Astrocyte (in vitro differentiated cells and primary cell): ENCODE data around the gene PLEKHA6. TPM values are rescaled to one million over a fixed set of nuclear protein-coding genes. Genes with fewer than 3 reads are reported as not detected.

Experiments used
- DNase-seq: peaks from one replicate; pipeline ENCODE4 v3.0.0-alpha.2; 2010; ENCODE audit warnings: low read depth
- FAIRE-seq: peaks from 2 replicates; lab custom pipeline; 2011; peaks lifted over from hg19 to GRCh38; lab: Jason Lieb, UNC
- H2AFZ ChIP-seq: 2 replicates; pipeline ENCODE4 v1.6.0; 2012; ENCODE audit warnings: low read depth, low read length, inconsistent platforms
- H3K27ac ChIP-seq: 2 replicates; pipeline ENCODE4 v1.5.1; 2011; ENCODE audit warnings: low read depth, low read length, inconsistent platforms
- H3K27me3 ChIP-seq: 2 replicates; pipeline ENCODE4 v1.6.0; 2011; ENCODE audit warnings: low read length, inconsistent platforms; ENCODE audit not compliant: insufficient read depth
- H3K36me3 ChIP-seq: 2 replicates; pipeline ENCODE4 v1.5.1; 2011; ENCODE audit warnings: low read length, inconsistent platforms; ENCODE audit not compliant: insufficient read depth
- H3K4me1 ChIP-seq: 2 replicates; pipeline ENCODE4 v1.5.1; 2011; ENCODE audit warnings: low read length, inconsistent platforms; ENCODE audit not compliant: insufficient read depth
- H3K4me2 ChIP-seq: 2 replicates; pipeline ENCODE4 v1.6.0; 2012; ENCODE audit warnings: low read length, inconsistent platforms
- H3K4me3 ChIP-seq: 2 replicates; pipeline ENCODE4 v1.5.1; 2011; ENCODE audit warnings: low read depth, mild to moderate bottlenecking, low read length, inconsistent platforms; ENCODE audit not compliant: insufficient read depth
- H3K79me2 ChIP-seq: 2 replicates; pipeline ENCODE4 v1.6.0; 2012; ENCODE audit warnings: mild to moderate bottlenecking, low read length, inconsistent platforms; ENCODE audit not compliant: insufficient read depth
- H3K9ac ChIP-seq: 2 replicates; pipeline ENCODE4 v1.6.0; 2012; ENCODE audit warnings: mild to moderate bottlenecking, low read length, inconsistent platforms
- H3K9me3 ChIP-seq: 2 replicates; pipeline ENCODE4 v1.5.1; 2012; ENCODE audit warnings: low read depth, mild to moderate bottlenecking, low read length, inconsistent platforms; ENCODE audit not compliant: insufficient read depth
- H4K20me1 ChIP-seq: 2 replicates; pipeline ENCODE4 v1.6.0; 2012; ENCODE audit warnings: low read length, inconsistent platforms; ENCODE audit not compliant: insufficient read depth
- H3K27ac Mint-ChIP-seq: one replicate; pipeline ENCODE4 v1.8.0; 2021; ENCODE audit warnings: mild to moderate bottlenecking, mixed read lengths; ENCODE audit not compliant: unreplicated experiment
- H3K27me3 Mint-ChIP-seq: one replicate; pipeline ENCODE4 v1.8.0; 2021; ENCODE audit warnings: low read depth, mixed read lengths; ENCODE audit not compliant: unreplicated experiment
- H3K36me3 Mint-ChIP-seq: one replicate; pipeline ENCODE4 v1.8.0; 2021; ENCODE audit warnings: low read depth, mixed read lengths; ENCODE audit not compliant: unreplicated experiment
- H3K4me1 Mint-ChIP-seq: one replicate; pipeline ENCODE4 v1.8.0; 2021; ENCODE audit warnings: low read depth, mixed read lengths; ENCODE audit not compliant: unreplicated experiment
- H3K4me3 Mint-ChIP-seq: one replicate; pipeline ENCODE4 v1.8.0; 2021; ENCODE audit warnings: mild to moderate bottlenecking, moderate library complexity, mixed read lengths; ENCODE audit not compliant: unreplicated experiment
- H3K9me3 Mint-ChIP-seq: one replicate; pipeline ENCODE4 v1.8.0; 2021; ENCODE audit warnings: mild to moderate bottlenecking, mixed read lengths; ENCODE audit not compliant: unreplicated experiment
- CTCF ChIP-seq: IDR thresholded peaks from 2 replicates; pipeline ENCODE4 v1.5.1; 2011; ENCODE audit warnings: low read depth, mild to moderate bottlenecking, inconsistent platforms, low read length, moderate library complexity; ENCODE audit not compliant: insufficient read depth
- EZH2 ChIP-seq: IDR thresholded peaks from 2 replicates; pipeline ENCODE4 v1.6.1; 2012; ENCODE audit warnings: mild to moderate bottlenecking, low read length, inconsistent platforms; ENCODE audit not compliant: insufficient read depth
- total RNA-seq: library from RNA; stranded (reverse); gene quantifications from 2 replicates; pipeline ENCODE4 v1.2.1, GENCODE V29; 2021

PLEKHA6 gene
- total RNA-seq, 1 donor from 2014 or later, result 1.5 TPM

GRCh38 chr1:204355913-204356312 is 3.8 kb downstream of the PLEKHA6 start:
- Mint-ChIP-seq H3K27ac (no peak overlapping the region), H3K36me3 (no peaks in the 10 kb centered on the region), H3K9me3 (no peaks in the 10 kb centered on the region), H3K27me3 (peaks cover 22% of the 10 kb centered on the region), H3K4me3 (no peak overlapping the region), H3K4me1 (peaks cover 11% of the 10 kb centered on the region)
- Histone ChIP-seq H3K4me3 (no peak overlapping the region), H3K36me3 (no peaks in the 10 kb centered on the region), H3K4me1 (peaks cover 8% of the 10 kb centered on the region), H3K27ac (no peak overlapping the region), H4K20me1 (no peaks in the 10 kb centered on the region), H2AFZ (no peak overlapping the region), H3K4me2 (no peak overlapping the region), H3K27me3 (peaks cover 13% of the 10 kb centered on the region), H3K9ac (no peak overlapping the region), H3K9me3 (no peaks in the 10 kb centered on the region), H3K79me2 (no peaks in the 10 kb centered on the region)
- no peak for FAIRE-seq
- TF ChIP-seq CTCF (no peak), EZH2 (no peak)
- DNase-seq, result no peak

GRCh38 chr1:204354579-204354978 is 5.2 kb downstream of the PLEKHA6 start:
- Histone ChIP-seq H3K4me3 (no peak overlapping the region), H3K9ac (no peak overlapping the region), H3K79me2 (no peaks in the 10 kb centered on the region), H4K20me1 (no peaks in the 10 kb centered on the region), H2AFZ (no peak overlapping the region), H3K9me3 (no peaks in the 10 kb centered on the region), H3K36me3 (no peaks in the 10 kb centered on the region), H3K27me3 (peaks cover 13% of the 10 kb centered on the region), H3K4me2 (no peak overlapping the region), H3K27ac (no peak overlapping the region), H3K4me1 (peaks cover 15% of the 10 kb centered on the region)
- no peak overlapping the region for H3K27ac Mint-ChIP-seq
- TF ChIP-seq CTCF, result no peak
- H3K4me1 Mint-ChIP-seq, result peaks cover 15% of the 10 kb centered on the region
- H3K4me3 Mint-ChIP-seq, result no peak overlapping the region
- H3K9me3 Mint-ChIP-seq, result no peaks in the 10 kb centered on the region
- peaks cover 16% of the 10 kb centered on the region for H3K27me3 Mint-ChIP-seq
- no peaks in the 10 kb centered on the region for H3K36me3 Mint-ChIP-seq
- FAIRE-seq, result no peak
- no peak for DNase-seq

- H3K9ac ChIP-seq, result no peak overlapping the region
- no peak overlapping the region for H3K4me3 ChIP-seq
- no peaks in the 10 kb centered on the region for H4K20me1 ChIP-seq
- H3K27me3 ChIP-seq, result peaks cover 13% of the 10 kb centered on the region
- H3K4me2 ChIP-seq, result no peak overlapping the region
- H3K4me3 Mint-ChIP-seq, result no peak overlapping the region
- H3K27ac ChIP-seq, result no peak overlapping the region
- no peak overlapping the region for H2AFZ ChIP-seq
- H3K36me3 ChIP-seq, result no peaks in the 10 kb centered on the region
- H3K4me1 ChIP-seq, result peaks cover 11% of the 10 kb centered on the region
- peaks cover 15% of the 10 kb centered on the region for H3K27me3 Mint-ChIP-seq
- FAIRE-seq (no peak), DNase-seq (no peak)
- H3K36me3 Mint-ChIP-seq, result no peaks in the 10 kb centered on the region
- H3K9me3 Mint-ChIP-seq, result no peaks in the 10 kb centered on the region
- H3K9me3 ChIP-seq, result no peaks in the 10 kb centered on the region
- TF ChIP-seq CTCF (no peak), EZH2 (no peak)
- peaks cover 9% of the 10 kb centered on the region for H3K4me1 Mint-ChIP-seq
- H3K27ac Mint-ChIP-seq, result no peak overlapping the region
- no peaks in the 10 kb centered on the region for H3K79me2 ChIP-seq
These were observed 6.4 kb downstream of the PLEKHA6 start for GRCh38 chr1:204353213-204353910.
